PC-9 (cell line): ENCODE results near the gene SH3RF3. TPM values are rescaled to one million over a fixed set of nuclear protein-coding genes. Genes with fewer than 3 reads are reported as not detected.

Experiments
- BruUV-seq: library from RNA; stranded (reverse); fragments of 400-500 nt; replicated peaks from 2 replicates; lab custom pipeline; 2021; lab: Mats Ljungman, UMichigan
- CTCF ChIA-PET: fragments of 300-600 bp; sonication (Branson Sonifier 250); formaldehyde crosslinking; loops from one replicate; lab custom pipeline; 2022; ENCODE audit warnings: antibody characterized with exemption; lab: Charles Lee
- POLR2A ChIA-PET: fragments of 300-600 bp; sonication (Branson Sonifier 250); formaldehyde crosslinking; loops from one replicate; lab custom pipeline; 2022; ENCODE audit warnings: antibody characterized with exemption; ENCODE audit not compliant: unreplicated experiment; lab: Charles Lee
- DNase-seq, 2 experiments: peaks; one replicate each; pipeline versions ENCODE4 v3.0.0 to v3.0.0-alpha.2; 2015 to 2022; ENCODE audit warnings: mixed read lengths in 1 of 2
- H2AFZ ChIP-seq: fragments of 200-600 bp; sonication (generic); 2 replicates; pipeline ENCODE4 v1.8.1; 2017; ENCODE audit warnings: antibody characterized with exemption
- H3F3A ChIP-seq: fragments of 200-600 bp; sonication (generic); 2 replicates; pipeline ENCODE4 v1.8.1; 2017; ENCODE audit warnings: antibody characterized with exemption, mild to moderate bottlenecking, low read depth; ENCODE audit not compliant: insufficient read depth
- H3K27ac ChIP-seq: fragments of 200-600 bp; sonication (generic); 2 replicates; pipeline ENCODE4 v1.6.1; 2016; ENCODE audit warnings: mixed run types
- H3K27me3 ChIP-seq: fragments of 200-600 bp; sonication (generic); 2 replicates; pipeline ENCODE4 v1.6.1; 2016; ENCODE audit warnings: low read depth, mixed run types; ENCODE audit not compliant: insufficient read depth
- H3K36me3 ChIP-seq: fragments of 200-600 bp; sonication (generic); 2 replicates; pipeline ENCODE4 v1.6.1; 2016; ENCODE audit warnings: low read depth, mixed run types
- H3K4me1 ChIP-seq: fragments of 200-600 bp; sonication (generic); replicated peaks from 2 replicates; pipeline ENCODE4 v1.6.1; 2016; ENCODE audit warnings: mixed run types; ENCODE audit not compliant: insufficient read depth
- H3K4me2 ChIP-seq: fragments of 200-600 bp; sonication (generic); 2 replicates; pipeline ENCODE4 v1.6.1; 2017; ENCODE audit warnings: mixed run types
- H3K4me3 ChIP-seq: fragments of 200-600 bp; sonication (generic); 2 replicates; pipeline ENCODE4 v1.6.1; 2016; ENCODE audit warnings: mixed run types
- H3K79me2 ChIP-seq: fragments of 200-600 bp; sonication (generic); 2 replicates; pipeline ENCODE4 v1.6.1; 2017; ENCODE audit warnings: low read depth, mixed run types
- H3K9me2 ChIP-seq: fragments of 200-600 bp; sonication (generic); 2 replicates; pipeline ENCODE4 v1.8.1; 2017; ENCODE audit warnings: mild to moderate bottlenecking; ENCODE audit not compliant: insufficient read depth
- H3K9me3 ChIP-seq: fragments of 200-600 bp; sonication (generic); 2 replicates; pipeline ENCODE4 v1.8.1; 2016; ENCODE audit warnings: low read depth; ENCODE audit not compliant: insufficient read depth
- H4K20me1 ChIP-seq: fragments of 200-600 bp; sonication (generic); 2 replicates; pipeline ENCODE4 v1.8.1; 2017; ENCODE audit not compliant: insufficient read depth
- CTCF ChIP-seq: fragments of 200-600 bp; sonication (generic); conservative IDR thresholded peaks from 2 replicates; pipeline ENCODE4 v1.6.1; 2017; ENCODE audit warnings: mixed run types, antibody characterized with exemption, mild to moderate bottlenecking, moderate library complexity
- EZH2 ChIP-seq: fragments of 200-600 bp; sonication (generic); IDR thresholded peaks from 2 replicates; pipeline ENCODE4 v1.8.0; 2017; ENCODE audit warnings: antibody characterized with exemption, low read depth
- intact Hi-C: fragments of 100-400 bp; cut with micrococcal nuclease; formaldehyde crosslinking; loops from one replicate; pipeline ENCODE4 v1.10.0; 2022; ENCODE audit not compliant: unreplicated experiment
- total RNA-seq: library from RNA; stranded (reverse); gene quantifications from 2 replicates; pipeline ENCODE4 v1.2.3, GENCODE V29; 2021

SH3RF3 gene
- total RNA-seq, 1 experiment from 2014 or later, result 6.1 TPM

GRCh38 chr2:109545828-109546713, 417.1 kb downstream of the SH3RF3 start:
- Histone ChIP-seq H4K20me1 (no peaks in the 10 kb centered on the region), H3K9me3 (no peaks in the 10 kb centered on the region), H3F3A (peaks cover 9% of the 10 kb centered on the region; the same call in 1 of the 2 replicates), H3K9me2 (no peaks in the 10 kb centered on the region), H3K27me3 (no peaks in the 10 kb centered on the region), H3K79me2 (no peaks in the 10 kb centered on the region), H3K36me3 (peaks cover 5% of the 10 kb centered on the region; the same call in 1 of the 2 replicates), H3K4me1 (no peaks in the 10 kb centered on the region), H3K27ac (no peak overlapping the region), H3K4me3 (no peak overlapping the region), H2AFZ (no peak overlapping the region), H3K4me2 (no peak overlapping the region)
- TF ChIP-seq EZH2 (no peak), CTCF (peak; percentile 92)
- POLR2A ChIA-PET, result interaction anchor here (0.6 kb wide), 1 partner anchor 59 kb away, joined by 3 read pairs; no protein-coding TSS in a partner anchor
- intact Hi-C loops, result loop anchor here (1.0 to 5.0 kb wide), 4 partner anchors 67 to 190 kb away; partner anchors contain the start of gene SEPTIN10
- CTCF ChIA-PET, result interaction anchor here (1.2 to 2.5 kb wide), 2 partner anchors 167 to 169 kb away, joined by 5 to 16 read pairs; no protein-coding TSS in a partner anchor
- peak in 1 of 2 experiments; percentile 53 for DNase-seq
- BruUV-seq, result no TSS peak

GRCh38 chr2:109547280-109547679, 418.3 kb downstream of the SH3RF3 start:
- ChIA-PET CTCF (interaction anchor here (0.8 to 2.5 kb wide), 2 partner anchors 168 to 189 kb away, joined by 3 to 16 read pairs; no protein-coding TSS in a partner anchor), POLR2A (no interaction called here)
- Histone ChIP-seq H3K4me3 (no peak overlapping the region), H4K20me1 (no peaks in the 10 kb centered on the region), H3K27me3 (no peaks in the 10 kb centered on the region), H3K9me3 (no peaks in the 10 kb centered on the region), H3K9me2 (no peaks in the 10 kb centered on the region), H3K79me2 (no peaks in the 10 kb centered on the region), H3F3A (peaks cover 9% of the 10 kb centered on the region; the same call in 1 of the 2 replicates), H3K4me1 (no peaks in the 10 kb centered on the region), H3K36me3 (peaks cover 5% of the 10 kb centered on the region; the same call in 1 of the 2 replicates), H3K4me2 (no peak overlapping the region), H3K27ac (no peak overlapping the region), H2AFZ (no peak overlapping the region)
- intact Hi-C loops, result loop anchor here (2.0 to 5.0 kb wide), 2 partner anchors 66 to 115 kb away; partner anchors contain the start of gene SEPTIN10
- no TSS peak for BruUV-seq
- no peak for DNase-seq
- TF ChIP-seq EZH2 (no peak), CTCF (0 out of 2 replicates have a peak, but pooled peaks have one; percentile 29)

- no peaks in the 10 kb centered on the region for H3K9me2 ChIP-seq
- ChIA-PET CTCF (no interaction called here), POLR2A (no interaction called here)
- no peaks in the 10 kb centered on the region for H3K9me3 ChIP-seq
- H3K27ac ChIP-seq, result no peak overlapping the region
- H3K36me3 ChIP-seq, result peaks cover 5% of the 10 kb centered on the region; the same call in 1 of the 2 replicates
- no peaks in the 10 kb centered on the region for H3K79me2 ChIP-seq
- BruUV-seq, result no TSS peak
- H4K20me1 ChIP-seq, result no peaks in the 10 kb centered on the region
- no peak for DNase-seq
- H3F3A ChIP-seq, result peaks cover 9% of the 10 kb centered on the region; the same call in 1 of the 2 replicates
- H3K4me3 ChIP-seq, result no peak overlapping the region
- no peaks in the 10 kb centered on the region for H3K4me1 ChIP-seq
- H3K27me3 ChIP-seq, result no peaks in the 10 kb centered on the region
- intact Hi-C loops, result loop anchor here (5.0 kb wide), 1 partner anchor 113 kb away; no protein-coding TSS in a partner anchor
- H2AFZ ChIP-seq, result no peak overlapping the region
- no peak overlapping the region for H3K4me2 ChIP-seq
- TF ChIP-seq EZH2, result no peak
- TF ChIP-seq CTCF, result no peak
These were observed 420.1 kb downstream of the SH3RF3 start for GRCh38 chr2:109549016-109549590.
